IPS-15b (cell line): ENCODE results near the gene RBM34.
"Not testable (repeated sequence)": the region's sequence is repeated elsewhere in the genome, so short reads cannot be mapped to it uniquely, and the experiment has no call there.

Experiments used
- H3K27me3 ChIP-seq: one replicate; pipeline ENCODE4 v1.6.1; 2013; ENCODE audit warnings: low read length; ENCODE audit not compliant: control insufficient read depth, insufficient read depth
- H3K36me3 ChIP-seq: one replicate; pipeline ENCODE4 v1.6.1; 2013; ENCODE audit warnings: low read length; ENCODE audit not compliant: control insufficient read depth, insufficient read depth
- H3K4me1 ChIP-seq: one replicate; pipeline ENCODE4 v1.6.1; 2013; ENCODE audit warnings: mild to moderate bottlenecking, low read length; ENCODE audit not compliant: control insufficient read depth, insufficient read depth
- H3K4me3 ChIP-seq: one replicate; pipeline ENCODE4 v1.5.1; 2013; ENCODE audit warnings: low read depth, low read length
- H3K9ac ChIP-seq: one replicate; pipeline ENCODE4 v1.6.1; 2013; ENCODE audit warnings: low read depth, mild to moderate bottlenecking, low read length
- H3K9me3 ChIP-seq: one replicate; pipeline ENCODE4 v1.6.1; 2013; ENCODE audit warnings: mild to moderate bottlenecking, low read length; ENCODE audit not compliant: control insufficient read depth, insufficient read depth

Gene RBM34, protein sequence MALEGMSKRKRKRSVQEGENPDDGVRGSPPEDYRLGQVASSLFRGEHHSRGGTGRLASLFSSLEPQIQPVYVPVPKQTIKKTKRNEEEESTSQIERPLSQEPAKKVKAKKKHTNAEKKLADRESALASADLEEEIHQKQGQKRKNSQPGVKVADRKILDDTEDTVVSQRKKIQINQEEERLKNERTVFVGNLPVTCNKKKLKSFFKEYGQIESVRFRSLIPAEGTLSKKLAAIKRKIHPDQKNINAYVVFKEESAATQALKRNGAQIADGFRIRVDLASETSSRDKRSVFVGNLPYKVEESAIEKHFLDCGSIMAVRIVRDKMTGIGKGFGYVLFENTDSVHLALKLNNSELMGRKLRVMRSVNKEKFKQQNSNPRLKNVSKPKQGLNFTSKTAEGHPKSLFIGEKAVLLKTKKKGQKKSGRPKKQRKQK

DNA sequence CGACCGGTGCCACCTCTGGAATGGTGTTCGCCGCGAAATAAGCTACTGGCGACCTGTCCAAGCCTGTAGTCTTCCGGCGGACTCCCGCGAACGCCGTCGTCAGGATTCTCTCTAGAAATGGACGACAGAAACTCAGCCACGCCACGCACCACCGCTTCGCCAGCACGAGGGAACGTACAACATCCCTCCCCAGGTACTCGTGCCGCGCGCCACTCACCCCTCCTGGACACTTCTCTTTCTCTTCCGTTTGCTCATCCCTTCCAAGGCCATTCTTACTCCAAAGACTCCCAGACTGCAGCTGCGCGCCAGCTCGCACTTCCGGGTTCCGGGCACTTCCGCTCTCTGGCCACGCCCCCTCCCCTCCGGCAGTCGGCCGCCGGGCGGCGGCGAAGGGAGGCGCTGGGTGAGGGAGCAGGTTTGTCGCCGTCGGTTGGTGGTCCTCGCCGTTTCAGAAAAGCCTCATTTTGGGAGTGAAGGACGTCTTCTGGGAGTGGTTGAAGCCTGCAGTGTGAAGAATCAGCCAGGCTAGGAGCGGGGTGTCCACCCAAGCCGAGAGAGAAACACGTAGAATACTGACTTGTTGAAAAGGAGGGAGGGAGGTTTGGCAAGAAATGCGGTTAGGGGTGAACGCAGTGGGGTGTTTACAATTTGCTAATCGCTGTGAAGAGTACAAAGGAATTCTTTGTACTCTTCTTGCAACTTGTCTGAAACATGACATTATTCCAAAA, at the start of gene RBM34:
RBM34 (minus strand) TSS at position 294 of the 728 bp plus-strand sequence; CDS start at position 270, 24 bp downstream.
- Histone ChIP-seq H3K4me1 (no peaks in the 10 kb centered on the region), H3K9ac (peak within 1 kb of the TSS; percentile 83), H3K27me3 (no peaks in the 10 kb centered on the region), H3K9me3 (no peaks in the 10 kb centered on the region), H3K36me3 (peaks cover 5% of the 10 kb centered on the region), H3K4me3 (peak within 1 kb of the TSS; percentile 87)

DNA sequence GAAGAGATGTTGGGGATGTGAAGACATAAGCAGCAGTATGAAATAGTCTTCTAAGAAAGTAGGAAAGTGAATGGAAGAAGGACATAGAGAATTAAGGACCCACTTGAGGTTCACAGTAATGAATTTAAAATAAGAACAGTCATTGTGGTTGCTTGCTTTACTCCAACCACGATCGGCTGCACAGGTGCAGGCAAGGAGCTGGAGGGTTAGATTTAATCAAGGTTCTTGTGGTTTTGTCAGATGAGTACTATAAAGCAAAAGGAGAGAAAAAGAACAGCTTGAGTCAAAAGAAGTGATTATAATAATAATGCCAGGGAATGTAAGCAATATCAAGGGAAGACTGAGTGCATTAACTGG, 46.1 kb upstream of the RBM34 start:
- H3K36me3 ChIP-seq, result no peaks in the 10 kb centered on the region
- H3K27me3 ChIP-seq, result no peaks in the 10 kb centered on the region
- no peak overlapping the region for H3K9ac ChIP-seq
- no peaks in the 10 kb centered on the region for H3K9me3 ChIP-seq
- no peaks in the 10 kb centered on the region for H3K4me1 ChIP-seq
- H3K4me3 ChIP-seq, result no peak overlapping the region

DNA sequence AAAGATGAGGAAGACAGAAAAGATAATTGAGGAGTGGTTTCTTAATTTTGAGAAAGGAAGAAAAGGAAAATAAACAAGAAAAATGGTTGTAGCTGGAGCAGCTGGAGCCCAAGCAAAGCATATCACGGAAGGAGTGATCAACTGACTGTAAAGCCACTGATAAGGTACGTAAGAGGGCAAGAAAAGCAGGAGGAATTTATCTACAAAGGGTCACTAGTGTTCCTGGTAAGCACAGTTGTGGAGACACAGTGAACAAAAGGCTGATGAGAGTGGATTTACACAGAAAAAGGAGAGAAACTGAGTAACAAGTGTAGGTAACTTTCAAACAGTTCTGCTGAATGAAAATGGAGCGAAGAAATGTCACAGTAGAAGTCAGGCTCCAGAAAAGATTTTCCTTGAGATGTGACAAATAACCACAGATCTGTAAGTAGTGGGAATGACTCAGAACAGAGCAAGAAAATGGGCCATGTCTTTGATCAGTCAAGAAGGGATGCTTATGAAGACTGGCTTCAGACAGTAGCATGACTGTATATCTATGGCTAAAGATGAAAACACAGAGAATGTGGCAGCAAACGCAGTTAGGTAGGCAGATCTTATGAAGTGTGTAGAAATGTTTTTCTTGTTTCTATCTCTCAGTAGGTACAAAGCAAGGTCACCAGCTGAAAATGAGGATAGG, 45.6 kb upstream of the RBM34 start:
- Histone ChIP-seq H3K4me1 (no peaks in the 10 kb centered on the region), H3K9ac (no peak overlapping the region), H3K4me3 (no peak overlapping the region), H3K27me3 (no peaks in the 10 kb centered on the region), H3K9me3 (no peaks in the 10 kb centered on the region), H3K36me3 (no peaks in the 10 kb centered on the region)

DNA sequence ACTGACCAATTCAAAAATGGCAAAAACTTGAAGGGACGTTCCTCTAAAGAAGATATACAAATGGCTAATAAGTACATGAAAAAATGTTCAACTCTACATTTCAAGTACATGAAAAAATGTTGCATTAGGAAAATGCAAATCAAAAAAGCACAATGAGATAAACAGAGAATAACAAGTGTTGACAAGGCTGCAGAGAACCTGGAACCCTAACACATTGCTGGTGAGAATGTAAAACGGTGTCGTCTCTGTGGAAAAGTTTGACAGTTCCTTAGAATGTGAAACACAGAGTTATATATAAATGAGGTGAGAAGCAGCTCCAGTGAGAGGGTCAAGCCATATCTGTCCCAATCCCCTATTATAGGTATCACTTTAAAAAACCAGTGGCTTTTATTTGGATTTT, 44.6 kb upstream of the RBM34 start:
- Histone ChIP-seq H3K4me1 (no peaks in the 10 kb centered on the region), H3K9ac (no peak overlapping the region), H3K36me3 (no peaks in the 10 kb centered on the region), H3K4me3 (no peak overlapping the region), H3K27me3 (no peaks in the 10 kb centered on the region), H3K9me3 (no peaks in the 10 kb centered on the region)

DNA sequence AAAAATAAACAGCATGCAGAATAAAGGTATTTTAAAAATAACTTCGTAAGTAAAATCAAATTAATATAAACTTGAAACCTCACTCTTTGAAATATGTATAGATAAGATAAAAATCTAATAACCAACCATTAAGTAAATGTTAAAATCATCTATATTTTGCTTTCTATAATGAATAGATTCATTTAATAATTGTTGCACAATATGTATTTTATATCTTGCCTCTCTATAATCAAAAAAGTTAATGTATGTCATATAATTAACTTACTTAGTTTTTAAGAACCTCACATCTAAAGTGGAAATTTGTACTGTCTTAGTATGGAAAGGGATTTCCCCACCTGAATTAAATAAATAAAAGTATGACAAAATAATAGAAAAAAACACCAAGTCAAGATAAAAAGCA, 42.4 kb upstream of the RBM34 start:
- Histone ChIP-seq H3K9ac (no peak overlapping the region), H3K9me3 (no peaks in the 10 kb centered on the region), H3K4me3 (no peak overlapping the region), H3K27me3 (no peaks in the 10 kb centered on the region), H3K4me1 (peaks cover 2% of the 10 kb centered on the region), H3K36me3 (no peaks in the 10 kb centered on the region)

DNA sequence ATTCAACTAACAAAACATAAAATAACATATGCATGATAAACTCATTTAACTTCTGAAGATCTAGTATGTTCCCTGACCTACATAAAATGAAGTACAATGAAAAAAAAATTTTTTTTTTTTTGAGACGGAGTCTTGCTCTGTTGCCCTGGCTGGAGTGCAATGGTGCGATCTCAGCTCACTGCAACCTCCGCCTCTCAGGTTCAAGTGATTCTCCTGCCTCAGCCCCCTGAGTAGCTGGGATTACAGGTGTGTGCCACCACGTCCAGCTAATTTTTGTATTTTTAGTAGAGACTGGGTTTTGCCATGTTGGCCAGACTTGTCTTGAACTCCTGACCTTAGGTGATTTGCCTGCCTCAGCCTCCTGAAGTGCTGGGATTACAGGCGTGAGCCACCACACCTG, 41.4 kb upstream of the RBM34 start:
- not testable (repeated sequence) for H3K9ac ChIP-seq, H3K4me3 ChIP-seq, H3K27me3 ChIP-seq, H3K9me3 ChIP-seq, H3K4me1 ChIP-seq, H3K36me3 ChIP-seq

DNA sequence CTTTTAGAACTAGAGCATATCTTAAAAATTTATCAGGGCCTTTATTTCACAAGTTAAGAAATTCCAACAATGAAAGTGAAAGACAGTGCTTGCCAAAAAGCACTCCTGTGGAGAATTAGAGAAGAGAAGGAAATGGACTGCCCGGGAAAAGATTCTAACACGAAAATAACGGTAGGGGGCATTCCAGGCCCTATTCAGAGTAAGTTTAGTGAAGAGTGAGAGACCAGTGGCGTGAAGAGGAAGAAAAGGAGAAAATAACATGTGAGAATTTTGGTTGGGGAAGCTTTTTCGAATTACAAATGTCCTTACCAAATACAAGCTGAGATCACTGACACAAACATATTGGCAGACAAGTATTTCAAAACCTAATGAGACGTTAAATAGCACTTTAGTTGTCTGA, 38.4 kb upstream of the RBM34 start:
- peaks cover 2% of the 10 kb centered on the region for H3K4me1 ChIP-seq
- H3K9ac ChIP-seq, result no peak overlapping the region
- no peaks in the 10 kb centered on the region for H3K27me3 ChIP-seq
- H3K36me3 ChIP-seq, result no peaks in the 10 kb centered on the region
- no peak overlapping the region for H3K4me3 ChIP-seq
- no peaks in the 10 kb centered on the region for H3K9me3 ChIP-seq

DNA sequence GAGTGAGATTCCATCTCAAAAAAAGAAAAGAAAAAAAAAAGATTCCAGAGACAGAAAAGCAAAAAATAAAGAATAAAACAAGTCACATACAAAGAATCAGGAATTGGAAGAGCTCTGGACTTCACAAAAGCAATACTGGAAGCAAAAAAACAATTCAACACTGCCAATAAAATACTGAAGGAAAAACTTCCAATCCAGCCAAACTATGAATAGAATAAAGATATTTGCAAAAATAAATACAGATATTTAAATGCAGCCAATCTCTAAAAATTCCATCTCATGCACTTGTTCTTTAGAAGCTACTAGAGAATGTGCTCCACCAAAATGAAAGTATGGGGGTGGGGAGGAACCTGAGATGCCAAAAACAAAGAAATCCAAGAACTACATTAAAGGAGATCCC, 29.4 kb upstream of the RBM34 start:
- H3K9ac ChIP-seq, result no peak overlapping the region
- no peaks in the 10 kb centered on the region for H3K4me1 ChIP-seq
- peaks cover 3% of the 10 kb centered on the region for H3K36me3 ChIP-seq

DNA sequence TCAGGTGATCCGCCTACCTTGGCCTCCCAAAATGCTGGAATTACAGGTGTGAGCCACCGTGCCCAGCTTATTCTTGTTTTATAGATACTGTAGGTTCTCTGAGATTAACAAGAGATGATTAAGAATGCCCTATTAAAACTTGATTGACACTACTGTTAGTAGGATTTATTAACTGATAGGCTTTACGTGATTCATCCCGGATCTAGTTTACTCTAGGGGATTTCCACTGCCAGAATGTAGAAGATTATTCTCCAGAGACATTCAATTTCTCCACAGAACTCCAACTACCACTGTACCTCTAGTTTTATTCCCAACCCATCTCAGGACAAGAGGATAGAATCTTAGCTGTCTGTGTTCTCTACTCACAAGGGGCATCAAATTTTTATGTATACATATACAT, 26.3 kb upstream of the RBM34 start:
- Histone ChIP-seq H3K9ac (no peak overlapping the region), H3K4me1 (no peaks in the 10 kb centered on the region), H3K27me3 (no peaks in the 10 kb centered on the region), H3K36me3 (no peaks in the 10 kb centered on the region), H3K9me3 (no peaks in the 10 kb centered on the region), H3K4me3 (no peak overlapping the region)

More for the DNA sequence above, 29.4 kb upstream of the RBM34 start:
- no peaks in the 10 kb centered on the region for H3K27me3 ChIP-seq
- H3K9me3 ChIP-seq, result no peaks in the 10 kb centered on the region
- no peak overlapping the region for H3K4me3 ChIP-seq

DNA sequence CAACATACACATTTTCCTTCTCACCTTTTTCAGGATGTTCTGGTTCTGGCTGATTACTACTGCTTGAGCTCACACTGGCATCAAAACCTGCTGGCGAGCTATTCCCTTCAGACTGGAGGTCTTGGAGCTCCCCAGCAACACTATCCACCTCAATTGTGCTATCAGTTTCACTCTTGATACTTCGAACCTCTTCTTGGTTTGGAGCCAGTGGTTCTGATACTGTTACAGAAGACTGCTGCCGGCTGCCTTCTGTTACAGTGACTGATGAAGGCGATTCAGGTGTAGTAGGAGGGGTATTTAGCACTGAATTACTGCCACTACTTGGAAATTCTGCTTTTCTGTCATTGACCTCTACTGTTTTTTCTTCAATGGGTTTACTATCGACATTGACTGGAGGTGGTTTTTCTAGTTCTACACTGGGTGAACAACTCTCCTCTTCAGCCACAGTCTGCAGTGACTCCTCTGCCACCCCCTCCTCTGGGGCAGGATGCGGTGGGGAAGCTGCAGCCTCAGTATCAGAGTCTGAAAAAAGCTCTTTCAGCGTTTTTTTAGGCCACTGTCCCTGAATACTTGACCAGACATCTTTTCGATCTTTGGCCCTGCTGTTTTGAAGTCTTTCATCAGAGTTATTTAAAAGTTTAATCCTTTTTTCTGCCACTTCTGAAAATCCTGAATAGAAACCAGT, 20.7 kb upstream of the RBM34 start:
- Histone ChIP-seq H3K9me3 (no peaks in the 10 kb centered on the region), H3K9ac (no peak overlapping the region), H3K4me3 (no peak overlapping the region), H3K27me3 (no peaks in the 10 kb centered on the region), H3K4me1 (no peaks in the 10 kb centered on the region), H3K36me3 (no peaks in the 10 kb centered on the region)

DNA sequence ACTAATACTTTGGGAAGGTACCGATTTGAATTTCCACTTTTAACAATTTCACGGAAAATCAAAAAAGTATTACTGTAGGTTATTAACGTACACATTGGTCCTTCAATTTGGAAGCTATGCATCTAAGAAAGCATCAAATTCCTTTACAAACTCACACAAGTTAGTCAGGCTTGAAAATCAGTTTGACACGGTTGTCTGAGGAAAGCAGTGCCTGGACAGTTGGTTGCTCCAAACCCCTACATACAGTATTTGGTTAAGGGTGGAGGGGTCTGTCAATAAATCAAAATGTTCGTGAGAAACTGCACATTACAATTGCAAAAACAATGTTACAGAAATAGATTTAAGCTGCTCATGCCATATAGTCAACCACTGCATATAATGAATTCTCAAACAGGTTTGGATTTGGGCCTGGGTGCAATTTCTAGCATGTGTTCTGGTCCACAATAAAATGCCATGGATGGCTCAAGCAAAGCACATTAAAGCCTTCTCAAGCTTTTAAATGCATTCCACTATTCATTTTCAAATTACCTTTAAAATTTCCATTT, 19.9 kb upstream of the RBM34 start:
- peaks cover 3% of the 10 kb centered on the region for H3K36me3 ChIP-seq
- no peaks in the 10 kb centered on the region for H3K9me3 ChIP-seq
- H3K9ac ChIP-seq, result no peak overlapping the region
- no peak overlapping the region for H3K4me3 ChIP-seq
- H3K4me1 ChIP-seq, result no peaks in the 10 kb centered on the region
- H3K27me3 ChIP-seq, result no peaks in the 10 kb centered on the region
